Immature natural killer cell (primary cell): ENCODE measurements around the gene SMOC2. TPM values are rescaled to one million over a fixed set of nuclear protein-coding genes. Genes with fewer than 3 reads are reported as not detected.

Experiments
- DNase-seq, 3 donors: peaks; one replicate each; pipeline ENCODE4 v3.0.0; 2022; ENCODE audit warnings: mixed read lengths in 1 of 3
- H3K27ac Mint-ChIP-seq, 6 donors: one replicate each; pipeline ENCODE4 v1.8.0; 2020; ENCODE audit warnings: mixed read lengths in 6 of 6, mild to moderate bottlenecking in 5 of 6, inconsistent platforms in 4 of 6, moderate library complexity in 3 of 6
- H3K27me3 Mint-ChIP-seq, 3 donors: one replicate each; pipeline ENCODE4 v1.8.0; 2020 to 2021; ENCODE audit warnings: low read depth in 3 of 3, mild to moderate bottlenecking in 3 of 3, mixed read lengths in 3 of 3, moderate library complexity in 3 of 3, inconsistent platforms in 1 of 3
- H3K36me3 Mint-ChIP-seq, 3 donors: one replicate each; pipeline ENCODE4 v1.8.0; 2020; ENCODE audit warnings: mixed read lengths in 3 of 3, inconsistent platforms in 2 of 3, mild to moderate bottlenecking in 2 of 3
- H3K4me1 Mint-ChIP-seq, 2 donors: one replicate each; pipeline ENCODE4 v1.8.0; 2020; ENCODE audit warnings: inconsistent platforms in 2 of 2, mild to moderate bottlenecking in 2 of 2, mixed read lengths in 2 of 2, moderate library complexity in 1 of 2
- H3K4me3 Mint-ChIP-seq, 5 donors: one replicate each; pipeline ENCODE4 v1.8.0; 2020; ENCODE audit warnings: mild to moderate bottlenecking in 5 of 5, mixed read lengths in 5 of 5, inconsistent platforms in 3 of 5, moderate library complexity in 3 of 5
- H3K9me3 Mint-ChIP-seq, 6 donors: one replicate each; pipeline ENCODE4 v1.8.0; 2020; ENCODE audit warnings: mild to moderate bottlenecking in 6 of 6, mixed read lengths in 6 of 6, inconsistent platforms in 4 of 6, moderate library complexity in 3 of 6
- polyA plus RNA-seq, 3 donors: library from polyadenylated mRNA; unstranded; fragments of 300-500 nt; fragmentation: Illumina TruSeq; gene quantifications; one replicate each; pipeline ENCODE4 v1.2.3, GENCODE V29; 2021

Gene SMOC2
- polyA plus RNA-seq, 3 donors from 2014 or later, result not detected

DNA sequence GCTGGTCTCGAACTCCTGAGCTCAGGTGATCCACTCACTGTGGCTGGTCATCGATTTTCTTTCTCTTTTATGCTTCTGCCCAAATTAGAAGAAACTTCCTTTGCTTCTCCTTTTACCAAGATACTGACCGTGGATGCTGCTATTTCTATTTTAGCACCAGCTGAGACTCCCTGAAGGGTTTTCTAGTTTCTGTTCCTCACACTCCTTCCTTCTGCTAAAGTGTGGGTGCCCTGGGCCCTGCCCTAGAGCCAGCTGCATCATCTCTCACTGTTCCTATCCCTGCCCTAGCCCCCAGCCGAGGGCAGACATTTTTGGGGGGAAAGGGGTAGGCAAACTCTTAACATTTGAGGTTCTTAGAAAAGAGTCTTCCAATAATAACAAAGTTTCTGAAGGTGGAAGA is 6.3 kb downstream of the SMOC2 start:
- Mint-ChIP-seq H3K27ac (no peak overlapping the region), H3K27me3 (peaks cover 10 to 29% (median 15%) of the 10 kb centered on the region in 3 donors), H3K9me3 (peaks cover 0 to 4% (median 0%) of the 10 kb centered on the region in 6 donors), H3K4me3 (no peak overlapping the region), H3K36me3 (peaks cover 0 to 4% (median 0%) of the 10 kb centered on the region in 3 donors), H3K4me1 (peaks cover 0 to 2% of the 10 kb centered on the region in 2 donors)
- no peak for DNase-seq

DNA sequence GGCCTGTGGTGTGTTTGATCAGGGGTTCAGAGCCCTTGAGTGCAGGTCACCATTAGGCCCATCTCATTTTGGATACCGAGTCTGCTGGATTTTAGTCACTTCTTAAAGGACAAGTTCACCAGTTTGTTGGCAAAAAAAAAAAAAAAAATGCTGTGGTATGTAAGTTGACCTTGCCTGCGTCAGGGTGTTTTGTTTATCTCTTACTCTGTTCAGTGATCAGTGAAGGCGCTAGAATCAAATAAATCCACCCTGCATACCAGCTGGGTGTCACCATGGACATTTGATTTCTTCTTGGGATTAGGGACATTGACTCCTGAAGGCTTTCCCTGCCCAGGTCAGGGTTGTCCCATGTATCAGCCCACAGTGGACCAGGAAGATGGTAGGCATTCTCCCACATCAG is 6.7 kb downstream of the SMOC2 start:
- Mint-ChIP-seq H3K27ac (no peak overlapping the region), H3K36me3 (peaks cover 0 to under 1% (median 0%) of the 10 kb centered on the region in 3 donors), H3K27me3 (peaks cover 10 to 26% (median 12%) of the 10 kb centered on the region in 3 donors), H3K4me1 (no peaks in the 10 kb centered on the region), H3K4me3 (no peak overlapping the region), H3K9me3 (peaks cover 0 to 4% (median 0%) of the 10 kb centered on the region in 6 donors)
- DNase-seq, result no peak

DNA sequence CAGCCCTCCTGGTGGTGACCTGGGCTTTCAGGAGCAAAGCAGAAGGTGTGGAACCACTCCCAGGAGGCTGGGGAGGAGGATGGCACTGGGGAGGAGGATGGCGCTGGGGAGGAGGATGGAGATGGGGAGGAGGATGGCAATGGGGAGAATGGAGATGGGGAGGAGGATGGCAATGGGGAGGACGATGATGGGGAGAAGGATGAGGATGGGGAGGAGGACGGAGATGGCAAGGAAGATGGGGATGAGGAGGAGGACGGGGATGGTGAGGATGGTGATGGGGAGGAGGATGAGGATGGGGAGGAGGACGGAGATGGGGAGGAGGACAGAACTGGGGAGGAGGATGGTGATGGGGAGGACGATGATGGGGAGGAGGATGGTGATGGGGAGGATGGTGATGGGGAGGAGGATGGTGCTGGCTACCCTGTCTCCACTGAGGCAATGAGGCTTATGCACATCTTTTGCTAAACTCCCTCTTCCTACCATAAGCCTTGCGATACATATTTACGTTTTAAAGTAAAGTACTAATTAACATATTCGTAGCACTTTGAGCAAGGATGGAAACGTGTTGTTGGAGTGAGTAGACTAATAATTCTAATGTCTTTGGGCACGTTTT is 7.4 kb downstream of the SMOC2 start:
- Mint-ChIP-seq H3K36me3 (no peaks in the 10 kb centered on the region), H3K4me3 (no peak overlapping the region), H3K27me3 (peaks cover 7 to 24% (median 10%) of the 10 kb centered on the region in 3 donors), H3K27ac (no peak overlapping the region), H3K4me1 (no peaks in the 10 kb centered on the region), H3K9me3 (peaks cover 0 to 4% (median 0%) of the 10 kb centered on the region in 6 donors)
- no peak for DNase-seq

DNA sequence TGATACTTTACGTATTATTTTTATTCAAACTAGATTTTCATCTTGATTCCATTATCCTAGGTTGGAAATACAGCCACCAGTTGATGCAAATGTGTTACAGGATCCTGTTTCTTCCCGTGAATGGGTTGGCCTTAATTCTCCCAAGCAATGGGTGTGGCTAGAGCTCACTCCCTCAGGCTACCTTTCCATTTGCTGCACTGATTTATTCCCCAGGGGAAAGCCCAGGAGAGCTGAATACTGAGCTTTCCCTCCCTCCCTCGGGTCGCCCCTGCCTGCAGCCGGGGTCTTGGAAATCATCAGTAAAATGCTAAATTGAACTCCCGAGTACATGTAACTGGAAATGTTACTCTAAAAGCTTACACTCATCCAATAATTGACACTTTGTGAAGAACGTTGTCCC is 9.9 kb downstream of the SMOC2 start:
- no peak overlapping the region for H3K4me3 Mint-ChIP-seq
- no peak for DNase-seq
- H3K4me1 Mint-ChIP-seq, result no peaks in the 10 kb centered on the region
- no peak overlapping the region for H3K27ac Mint-ChIP-seq
- peaks cover 2 to 19% (median 10%) of the 10 kb centered on the region in 3 donors for H3K27me3 Mint-ChIP-seq
- H3K36me3 Mint-ChIP-seq, result no peaks in the 10 kb centered on the region
- peaks cover 0 to 2% (median 0%) of the 10 kb centered on the region in 6 donors for H3K9me3 Mint-ChIP-seq

DNA sequence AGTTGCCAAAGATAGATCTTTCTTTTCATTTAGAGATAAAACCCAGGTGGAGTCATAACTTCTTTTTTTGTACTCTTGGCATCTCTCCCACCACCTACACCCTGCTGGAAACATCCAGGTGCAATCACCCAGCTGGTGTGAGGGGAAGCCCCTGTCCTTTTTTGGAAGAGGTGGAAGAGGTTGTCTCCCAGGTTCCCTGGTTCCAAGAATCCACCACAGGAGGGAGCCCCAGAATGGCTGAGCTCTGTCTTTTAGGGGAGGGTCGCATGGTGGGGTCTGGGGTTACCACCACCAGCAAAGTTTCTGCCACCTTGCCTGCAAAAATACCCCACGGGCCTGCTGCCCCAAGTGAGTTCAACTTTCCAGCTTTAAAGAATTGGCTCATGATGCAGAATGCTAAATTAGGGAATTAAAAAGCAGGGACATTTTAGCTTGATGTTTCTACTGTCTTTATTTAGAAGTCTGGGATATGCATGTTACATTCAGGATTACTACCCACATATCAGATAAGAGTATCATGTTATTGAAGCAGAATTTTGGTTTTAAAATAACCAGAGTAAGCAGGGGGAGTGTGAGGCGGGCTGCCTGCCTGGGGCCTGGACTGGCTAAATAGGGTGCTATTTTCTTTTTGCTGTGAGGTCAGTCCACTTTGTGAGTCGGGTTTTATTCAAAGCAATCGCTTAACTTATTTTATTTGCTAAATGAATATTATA is 11.0 kb downstream of the SMOC2 start:
- Mint-ChIP-seq H3K36me3 (no peaks in the 10 kb centered on the region), H3K4me1 (no peaks in the 10 kb centered on the region), H3K27me3 (peaks cover 2 to 17% (median 10%) of the 10 kb centered on the region in 3 donors), H3K9me3 (peaks cover 0 to 2% (median 0%) of the 10 kb centered on the region in 6 donors), H3K27ac (no peak overlapping the region), H3K4me3 (no peak overlapping the region)
- DNase-seq, result no peak

DNA sequence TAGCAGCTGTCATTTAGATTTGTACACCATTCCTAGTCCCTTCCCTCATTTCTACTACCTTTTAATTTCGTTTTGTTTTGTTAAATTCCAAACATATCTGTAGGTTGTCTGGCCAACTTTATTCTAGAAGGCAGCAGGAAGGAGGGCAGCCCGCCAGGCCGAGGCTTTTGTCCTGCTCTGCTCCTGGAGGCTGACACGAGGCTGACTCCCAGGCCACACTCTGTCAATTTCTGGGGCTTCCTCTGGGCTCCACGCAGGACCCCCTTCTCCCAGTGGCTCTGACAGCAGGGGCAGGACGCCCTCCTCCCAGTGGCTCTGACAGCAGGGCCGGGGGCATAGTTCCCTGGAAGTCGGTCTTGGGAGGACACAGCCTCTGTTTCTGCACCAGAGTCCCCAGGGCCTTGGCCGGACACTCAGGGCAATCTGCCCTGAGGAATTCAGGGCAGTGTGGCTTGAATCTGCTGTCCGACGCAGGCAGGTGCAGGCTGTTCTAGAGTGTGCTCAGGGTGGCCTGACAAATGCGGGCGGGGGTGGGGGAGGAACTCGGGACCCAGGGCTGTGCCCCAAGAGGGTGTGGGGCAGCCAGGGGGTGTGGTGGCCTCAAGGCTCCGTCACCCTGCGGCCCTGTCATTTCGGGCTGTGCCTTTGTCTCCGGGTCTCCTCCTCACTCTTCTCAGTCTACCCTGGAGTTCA is 11.8 kb downstream of the SMOC2 start:
- H3K27ac Mint-ChIP-seq, result no peak overlapping the region
- DNase-seq, result no peak
- H3K9me3 Mint-ChIP-seq, result peaks cover 0 to 2% (median 0%) of the 10 kb centered on the region in 6 donors
- H3K4me3 Mint-ChIP-seq, result no peak overlapping the region
- H3K27me3 Mint-ChIP-seq, result peaks cover 2 to 13% (median 10%) of the 10 kb centered on the region in 3 donors
- H3K36me3 Mint-ChIP-seq, result no peaks in the 10 kb centered on the region
- no peaks in the 10 kb centered on the region for H3K4me1 Mint-ChIP-seq

DNA sequence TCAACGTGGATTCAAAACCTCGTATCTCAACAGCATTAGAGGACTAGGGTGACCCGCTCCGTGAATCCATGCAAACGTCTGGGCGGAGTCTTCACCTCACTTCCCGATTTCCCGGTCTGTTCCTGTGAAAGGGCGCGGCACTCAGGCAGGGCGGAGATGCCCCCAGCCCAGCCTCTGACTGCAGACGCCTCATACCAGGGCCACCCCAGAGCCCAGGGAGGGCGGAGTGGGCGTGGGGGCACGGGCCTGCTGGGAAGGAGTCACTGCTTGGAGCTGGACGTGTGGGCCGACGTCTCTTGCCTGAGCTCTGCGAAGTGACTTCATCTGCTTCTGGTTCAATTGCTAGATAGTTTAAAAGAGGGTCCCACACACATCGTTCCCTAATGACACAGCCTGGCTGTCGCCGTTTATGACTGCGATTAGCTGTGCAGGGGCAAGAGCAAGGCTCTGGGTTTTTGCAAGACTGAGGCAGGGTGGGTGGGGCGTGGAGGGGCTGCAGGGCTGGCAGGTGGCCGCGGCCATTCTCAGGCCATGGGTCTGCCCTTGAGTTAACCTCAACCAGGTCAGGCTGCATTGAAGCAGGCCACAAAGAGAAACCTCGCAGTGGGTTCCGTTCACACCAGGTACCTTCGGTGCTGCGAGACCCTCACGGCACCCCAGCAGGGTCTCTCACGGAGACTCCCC is 15.0 kb downstream of the SMOC2 start:
- Mint-ChIP-seq H3K27me3 (peaks cover 2 to 14% (median 8%) of the 10 kb centered on the region in 3 donors), H3K9me3 (no peaks in the 10 kb centered on the region), H3K27ac (no peak overlapping the region), H3K36me3 (no peaks in the 10 kb centered on the region), H3K4me1 (no peaks in the 10 kb centered on the region), H3K4me3 (no peak overlapping the region)
- DNase-seq, result no peak

DNA sequence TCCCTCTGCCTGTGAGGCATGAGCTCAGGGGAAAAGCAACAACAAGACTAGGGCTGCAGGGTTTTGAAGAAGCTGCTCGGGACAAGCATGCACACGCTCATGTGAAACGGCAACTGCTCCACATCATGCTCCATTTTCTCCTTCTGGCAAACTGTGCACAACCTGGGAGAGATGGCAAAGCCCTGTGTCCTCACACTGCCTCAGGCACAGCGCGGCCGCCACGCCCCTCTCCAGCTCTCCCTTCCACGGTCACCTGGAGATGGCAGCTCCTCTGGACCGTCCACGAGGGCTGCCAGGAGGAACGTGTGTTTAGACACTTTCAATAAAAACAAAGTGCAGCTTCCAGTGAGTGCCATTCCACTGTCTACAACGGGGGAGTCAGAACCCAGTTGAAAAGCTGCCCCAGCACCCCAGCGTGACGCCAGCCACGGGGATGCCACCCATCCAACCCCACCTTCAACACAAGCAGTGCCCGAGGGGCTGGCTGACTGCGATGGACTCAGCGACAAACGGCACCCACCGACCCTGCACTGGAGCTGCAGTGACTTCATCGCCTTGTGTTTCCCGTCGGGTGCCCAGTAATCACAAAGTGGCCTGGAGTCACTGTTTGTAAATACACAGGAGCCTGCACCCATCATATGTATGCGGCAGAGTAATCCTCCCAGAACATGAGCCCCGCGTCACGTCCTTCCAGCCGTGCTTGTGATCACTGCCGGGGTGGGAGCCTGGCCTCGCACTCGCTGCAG is 16.1 kb downstream of the SMOC2 start:
- no peak for DNase-seq
- H3K4me1 Mint-ChIP-seq, result no peaks in the 10 kb centered on the region
- no peak overlapping the region for H3K27ac Mint-ChIP-seq
- no peaks in the 10 kb centered on the region for H3K36me3 Mint-ChIP-seq
- H3K9me3 Mint-ChIP-seq, result no peaks in the 10 kb centered on the region
- H3K27me3 Mint-ChIP-seq, result peaks cover 2 to 14% (median 7%) of the 10 kb centered on the region in 3 donors
- no peak overlapping the region for H3K4me3 Mint-ChIP-seq

DNA sequence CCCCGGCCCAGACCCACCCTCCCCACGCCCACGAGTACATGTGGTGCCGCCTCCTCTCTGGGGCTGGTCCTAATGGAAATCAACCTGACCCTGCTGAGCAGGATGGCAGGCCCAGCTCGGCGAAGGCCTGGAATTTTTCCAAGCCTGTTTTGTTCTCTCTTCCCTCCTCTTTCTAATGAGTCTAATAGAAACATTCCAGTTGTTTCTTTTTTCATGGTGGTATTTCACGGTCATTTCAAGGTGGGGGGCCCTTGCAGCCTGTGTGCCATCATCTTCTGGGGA is 16.6 kb downstream of the SMOC2 start:
- no peaks in the 10 kb centered on the region for H3K9me3 Mint-ChIP-seq
- no peaks in the 10 kb centered on the region for H3K36me3 Mint-ChIP-seq
- no peak overlapping the region for H3K27ac Mint-ChIP-seq
- no peaks in the 10 kb centered on the region for H3K4me1 Mint-ChIP-seq
- H3K4me3 Mint-ChIP-seq, result no peak overlapping the region
- H3K27me3 Mint-ChIP-seq, result peaks cover 2 to 14% (median 10%) of the 10 kb centered on the region in 3 donors
- DNase-seq, result no peak

DNA sequence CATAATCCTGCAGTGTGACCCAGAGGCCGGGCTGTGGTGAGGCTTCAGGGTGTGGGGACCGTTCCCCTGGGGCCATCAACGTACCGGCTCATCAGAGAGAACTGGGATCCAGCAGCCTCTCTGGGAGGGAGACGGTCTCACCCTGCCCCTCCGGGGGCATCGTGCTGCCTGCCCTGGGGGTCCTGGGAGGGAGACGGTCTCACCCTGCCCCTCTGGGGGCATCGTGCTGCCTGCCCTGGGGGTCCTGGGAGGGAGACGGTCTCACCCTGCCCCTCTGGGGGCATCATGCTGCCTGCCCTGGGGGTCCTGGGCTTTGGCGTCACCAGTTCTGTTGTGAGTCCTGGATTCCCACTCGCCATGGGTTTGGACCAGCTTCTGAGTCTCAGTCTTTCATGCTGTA is 17.1 kb downstream of the SMOC2 start:
- Mint-ChIP-seq H3K27me3 (peaks cover 2 to 15% (median 10%) of the 10 kb centered on the region in 3 donors), H3K27ac (no peak overlapping the region), H3K36me3 (no peaks in the 10 kb centered on the region), H3K9me3 (no peaks in the 10 kb centered on the region), H3K4me1 (no peaks in the 10 kb centered on the region), H3K4me3 (no peak overlapping the region)
- no peak for DNase-seq

DNA sequence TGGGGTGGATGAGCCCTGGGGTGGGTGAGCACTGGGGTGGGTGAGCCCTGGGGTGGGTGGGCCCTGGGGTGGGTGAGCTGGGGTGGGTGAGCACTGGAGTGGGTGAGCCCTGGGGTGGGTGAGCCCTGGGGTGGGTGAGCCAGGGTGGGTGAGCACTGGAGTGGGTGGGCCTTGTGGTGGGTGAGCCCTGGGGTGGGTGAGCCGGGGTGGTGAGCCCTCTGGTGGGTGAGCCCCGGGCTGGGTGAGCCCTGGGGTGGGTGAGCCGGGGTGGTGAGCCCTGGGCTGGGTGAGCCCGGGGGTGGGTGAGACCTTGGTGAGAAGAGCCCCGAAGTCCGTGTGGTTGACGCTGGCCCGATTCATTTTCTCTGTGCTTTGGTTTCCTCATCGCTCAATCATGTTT is 18.6 kb downstream of the SMOC2 start:
- DNase-seq, result no peak
- no peaks in the 10 kb centered on the region for H3K9me3 Mint-ChIP-seq
- H3K27ac Mint-ChIP-seq, result no peak overlapping the region
- H3K27me3 Mint-ChIP-seq, result peaks cover 0 to 14% (median 7%) of the 10 kb centered on the region in 3 donors
- no peaks in the 10 kb centered on the region for H3K36me3 Mint-ChIP-seq
- no peaks in the 10 kb centered on the region for H3K4me1 Mint-ChIP-seq
- H3K4me3 Mint-ChIP-seq, result no peak overlapping the region

DNA sequence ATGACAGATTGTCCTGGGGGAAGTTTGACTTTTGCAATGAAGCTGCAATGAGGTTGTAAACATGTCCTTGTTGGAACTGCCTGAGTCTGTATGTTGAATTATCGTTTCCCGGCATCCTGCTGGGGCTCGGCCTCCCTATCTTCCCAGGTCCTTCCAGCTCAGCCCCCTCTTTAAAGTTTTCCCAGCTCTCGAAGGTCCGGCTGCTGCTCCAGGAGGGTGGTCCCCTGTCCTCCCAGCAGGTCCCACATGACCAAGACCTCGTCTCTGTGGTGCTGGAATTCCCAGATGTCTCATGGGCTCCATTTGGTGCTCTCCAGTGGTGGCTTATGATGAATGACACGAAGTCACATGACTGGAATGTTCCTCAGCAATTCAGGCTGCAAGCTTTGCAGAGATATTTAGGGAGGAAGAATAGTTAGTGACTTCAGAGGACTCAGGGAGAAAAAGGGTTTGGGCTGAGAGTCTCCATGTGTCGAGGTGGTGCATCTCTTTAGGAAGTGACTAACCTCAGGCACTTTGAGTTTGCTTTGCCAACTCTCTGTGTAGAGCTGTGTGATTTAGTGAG is 21.4 kb downstream of the SMOC2 start:
- no peaks in the 10 kb centered on the region for H3K9me3 Mint-ChIP-seq
- H3K27me3 Mint-ChIP-seq, result peaks cover 0 to 15% (median 7%) of the 10 kb centered on the region in 3 donors
- no peak overlapping the region for H3K4me3 Mint-ChIP-seq
- H3K4me1 Mint-ChIP-seq, result no peaks in the 10 kb centered on the region
- no peaks in the 10 kb centered on the region for H3K36me3 Mint-ChIP-seq
- H3K27ac Mint-ChIP-seq, result no peak overlapping the region
- no peak for DNase-seq

DNA sequence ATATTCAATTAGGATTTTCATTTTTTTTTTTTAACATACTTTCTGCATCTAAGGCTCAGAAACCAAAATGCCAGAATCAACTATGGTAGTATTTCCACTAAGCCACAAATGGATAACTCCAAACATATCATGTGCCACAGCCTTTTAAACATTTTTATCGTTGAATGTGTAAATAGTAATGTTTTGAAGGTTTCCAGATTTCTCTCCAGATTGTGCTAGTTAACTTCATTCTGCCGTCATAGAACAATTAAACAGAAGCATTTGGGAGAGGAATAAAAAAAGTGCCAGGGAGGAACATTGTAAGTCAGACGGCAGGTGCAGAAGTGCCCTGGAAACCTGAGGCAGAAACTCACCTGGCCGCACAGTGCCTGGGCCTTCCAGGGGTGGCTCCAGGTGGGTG is 23.6 kb downstream of the SMOC2 start:
- H3K27me3 Mint-ChIP-seq, result peaks cover 3 to 13% (median 3%) of the 10 kb centered on the region in 3 donors

More for the DNA sequence above, 23.6 kb downstream of the SMOC2 start:
- Mint-ChIP-seq H3K27ac (no peak overlapping the region), H3K4me1 (no peaks in the 10 kb centered on the region), H3K9me3 (no peaks in the 10 kb centered on the region), H3K4me3 (no peak overlapping the region), H3K36me3 (no peaks in the 10 kb centered on the region)
- no peak for DNase-seq
